Body of pancreas (tissue), 4 donors: ENCODE results near the gene CHD6.

Experiments
- POLR2A ChIP-seq, 3 donors: fragments of 450-650 bp; IDR thresholded peaks; one replicate each; pipeline ENCODE4 v1.6.1; 2016; ENCODE audit warnings: antibody characterized with exemption in 3 of 3, mild to moderate bottlenecking in 2 of 3
- TF ChIP-seq, protein P1 (sequence below), 7 experiments: fragments of 450-650 bp in 4 of 7; fragments of 200-600 bp in 3 of 7; sonication (generic) in 3 of 7; IDR thresholded peaks; one replicate each; pipeline ENCODE4 v1.5.1; 2016 to 2019; ENCODE audit warnings: antibody characterized with exemption in 7 of 7

DNA sequence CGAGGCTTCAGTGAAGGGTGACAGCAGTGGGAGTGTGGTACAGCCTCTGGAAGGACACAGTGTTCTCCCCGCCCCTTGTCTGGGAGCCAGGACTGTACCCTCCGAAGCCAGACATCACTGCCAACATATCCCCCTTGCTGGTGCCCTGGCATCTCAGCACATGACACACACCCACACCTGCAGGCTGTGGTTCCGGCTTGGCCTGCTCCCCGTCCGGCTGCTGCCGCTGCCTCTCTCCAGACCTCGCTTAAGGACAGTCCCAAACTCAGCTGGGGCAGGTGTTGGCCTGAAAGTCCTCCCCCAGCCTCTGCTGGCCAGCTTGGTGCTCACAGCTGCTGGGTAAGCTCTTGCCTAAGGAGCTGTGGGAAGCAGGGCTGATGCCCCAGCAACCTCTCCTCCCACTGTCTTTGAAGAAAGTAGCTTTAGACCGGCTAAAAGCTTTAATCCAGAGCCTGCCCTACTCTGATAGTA lies 258.6 kb downstream of the CHD6 start:
- TF ChIP-seq, protein P1, sequence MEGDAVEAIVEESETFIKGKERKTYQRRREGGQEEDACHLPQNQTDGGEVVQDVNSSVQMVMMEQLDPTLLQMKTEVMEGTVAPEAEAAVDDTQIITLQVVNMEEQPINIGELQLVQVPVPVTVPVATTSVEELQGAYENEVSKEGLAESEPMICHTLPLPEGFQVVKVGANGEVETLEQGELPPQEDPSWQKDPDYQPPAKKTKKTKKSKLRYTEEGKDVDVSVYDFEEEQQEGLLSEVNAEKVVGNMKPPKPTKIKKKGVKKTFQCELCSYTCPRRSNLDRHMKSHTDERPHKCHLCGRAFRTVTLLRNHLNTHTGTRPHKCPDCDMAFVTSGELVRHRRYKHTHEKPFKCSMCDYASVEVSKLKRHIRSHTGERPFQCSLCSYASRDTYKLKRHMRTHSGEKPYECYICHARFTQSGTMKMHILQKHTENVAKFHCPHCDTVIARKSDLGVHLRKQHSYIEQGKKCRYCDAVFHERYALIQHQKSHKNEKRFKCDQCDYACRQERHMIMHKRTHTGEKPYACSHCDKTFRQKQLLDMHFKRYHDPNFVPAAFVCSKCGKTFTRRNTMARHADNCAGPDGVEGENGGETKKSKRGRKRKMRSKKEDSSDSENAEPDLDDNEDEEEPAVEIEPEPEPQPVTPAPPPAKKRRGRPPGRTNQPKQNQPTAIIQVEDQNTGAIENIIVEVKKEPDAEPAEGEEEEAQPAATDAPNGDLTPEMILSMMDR (IDR thresholded peaks at IDR 0.05): no peak
- TF ChIP-seq POLR2A (IDR thresholded peaks at IDR 0.05): no peak
